ENCODE results near the gene RAB23. TPM values are rescaled to one million over a fixed set of nuclear protein-coding genes. Genes with fewer than 3 reads are reported as not detected.
A peak's percentile ranks its signal among the peaks of the same experiment; 100 is the strongest.

Gene RAB23
- polyA plus RNA-seq, 1 donor from 2014 or later, result 11.7 TPM

GRCh38 chr6:57193177-57193576, 28.9 kb downstream of the RAB23 start:
- Histone ChIP-seq H3K9ac (ENCODE audit: low read length) (no peak overlapping the region), H3K27ac (ENCODE audit: low read length) (no peak overlapping the region)
- TF ChIP-seq EP300 (conservative IDR thresholded peaks at IDR 0.05; ENCODE audit: poor library complexity, severe bottlenecking) (no peak), RAD21 (conservative IDR thresholded peaks at IDR 0.05) (no peak), POLR2AphosphoS5 (IDR thresholded peaks at IDR 0.05) (no peak), SMC3 (conservative IDR thresholded peaks at IDR 0.05; ENCODE audit: poor library complexity) (no peak), REST (IDR thresholded peaks at IDR 0.05; ENCODE audit: borderline replicate concordance) (no peak), TAF1 (IDR thresholded peaks at IDR 0.05; ENCODE audit: low read depth) (no peak), MXI1 (conservative IDR thresholded peaks at IDR 0.05; ENCODE audit: poor library complexity, severe bottlenecking) (no peak), EZH2 (IDR thresholded peaks at IDR 0.05; ENCODE audit: borderline replicate concordance, insufficient read depth, low read length, poor library complexity, severe bottlenecking) (no peak), CTCF (IDR thresholded peaks at IDR 0.05; ENCODE audit: poor library complexity, severe bottlenecking) (no peak)

GRCh38 chr6:57190140-57190539, 32.0 kb downstream of the RAB23 start:
- H3F3A ChIP-seq (ENCODE audit: insufficient read depth, low read length, poor library complexity, severe bottlenecking), result no peaks in the 10 kb centered on the region
- no peak overlapping the region for H3K4me3 ChIP-seq (ENCODE audit: low read length)
- no peaks in the 10 kb centered on the region for H3K36me3 ChIP-seq (ENCODE audit: insufficient read depth, low read length)
- no peak overlapping the region for H3K9ac ChIP-seq (ENCODE audit: low read length)
- H3K4me2 ChIP-seq (ENCODE audit: low read length), result no peak overlapping the region
- H3K9me2 ChIP-seq (ENCODE audit: insufficient read depth, low read length), result no peaks in the 10 kb centered on the region
- H3K27ac ChIP-seq (ENCODE audit: low read length), result no peak overlapping the region
- H3K79me2 ChIP-seq (replicated peaks; ENCODE audit: insufficient read depth, low read length), result no peaks in the 10 kb centered on the region
- H2AFZ ChIP-seq (ENCODE audit: low read depth, low read length), result no peak overlapping the region
- no peaks in the 10 kb centered on the region for H3K9me3 ChIP-seq (ENCODE audit: low read length)
- TF ChIP-seq REST (IDR thresholded peaks at IDR 0.05; ENCODE audit: borderline replicate concordance), result no peak
- no peak for TF ChIP-seq TAF1 (IDR thresholded peaks at IDR 0.05; ENCODE audit: low read depth)
- TF ChIP-seq EP300 (conservative IDR thresholded peaks at IDR 0.05; ENCODE audit: poor library complexity, severe bottlenecking), result no peak
- TF ChIP-seq RAD21 (conservative IDR thresholded peaks at IDR 0.05), result peak; percentile 37
- no peak for TF ChIP-seq POLR2AphosphoS5 (IDR thresholded peaks at IDR 0.05)
- TF ChIP-seq CTCF (IDR thresholded peaks at IDR 0.05; ENCODE audit: poor library complexity, severe bottlenecking), result peak; percentile 50
- TF ChIP-seq MXI1 (conservative IDR thresholded peaks at IDR 0.05; ENCODE audit: poor library complexity, severe bottlenecking), result no peak
- TF ChIP-seq SMC3 (conservative IDR thresholded peaks at IDR 0.05; ENCODE audit: poor library complexity), result peak; percentile 61
- no peak for TF ChIP-seq EZH2 (IDR thresholded peaks at IDR 0.05; ENCODE audit: borderline replicate concordance, insufficient read depth, low read length, poor library complexity, severe bottlenecking)
- no peaks in the 10 kb centered on the region for H4K20me1 ChIP-seq (ENCODE audit: insufficient read depth)
- no peaks in the 10 kb centered on the region for H3K27me3 ChIP-seq (ENCODE audit: insufficient read depth, low read depth, low read length)

More at GRCh38 chr6:57193177-57193576, 28.9 kb downstream of the RAB23 start:
- Histone ChIP-seq H3K79me2 (replicated peaks; ENCODE audit: insufficient read depth, low read length) (no peaks in the 10 kb centered on the region), H3K9me2 (ENCODE audit: insufficient read depth, low read length) (no peaks in the 10 kb centered on the region), H2AFZ (ENCODE audit: low read depth, low read length) (no peak overlapping the region), H4K20me1 (ENCODE audit: insufficient read depth) (no peaks in the 10 kb centered on the region), H3K4me2 (ENCODE audit: low read length) (no peak overlapping the region), H3K9me3 (ENCODE audit: low read length) (no peaks in the 10 kb centered on the region), H3F3A (ENCODE audit: insufficient read depth, low read length, poor library complexity, severe bottlenecking) (no peaks in the 10 kb centered on the region), H3K27me3 (ENCODE audit: insufficient read depth, low read depth, low read length) (no peaks in the 10 kb centered on the region), H3K4me3 (ENCODE audit: low read length) (no peak overlapping the region), H3K36me3 (ENCODE audit: insufficient read depth, low read length) (no peaks in the 10 kb centered on the region)
